HG03558 (cell line): Measurements from ENCODE around the gene LRRC38.

Experiments used
- ATAC-seq: cut with Tn5 transposase; IDR thresholded peaks from one replicate; pipeline ENCODE4 v1.9.1; 2021; ENCODE audit warnings: moderate number of reproducible peaks; ENCODE audit not compliant: unreplicated experiment; ENCODE audit errors: extremely low read depth

Gene LRRC38

GRCh38 chr1:13520985-13521384 is 7.2 kb upstream of the LRRC38 start:
- no peak for ATAC-seq

- ATAC-seq = no peak
These were observed 3.5 kb upstream of the LRRC38 start for GRCh38 chr1:13517193-13517812.

DNA sequence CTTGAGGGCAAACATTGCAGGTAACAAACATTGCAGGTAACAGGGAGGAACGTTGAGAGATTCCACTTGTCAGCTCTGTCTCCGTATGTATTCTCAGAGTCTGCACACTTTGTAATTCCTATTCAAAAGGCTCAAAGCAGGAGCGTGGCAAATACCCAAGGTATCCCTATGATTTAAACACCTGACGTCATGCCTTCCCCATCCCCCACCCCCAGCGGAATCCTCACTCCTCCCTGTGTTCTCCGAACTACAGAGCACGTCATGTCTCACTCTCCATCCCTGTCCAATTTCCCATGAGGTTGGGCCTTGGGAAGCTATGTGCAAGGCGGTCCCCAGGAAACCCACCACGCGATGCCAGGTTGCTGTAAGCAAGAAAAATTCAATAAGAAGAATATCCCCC is 2.8 kb upstream of the LRRC38 start:
- ATAC-seq = no peak

DNA sequence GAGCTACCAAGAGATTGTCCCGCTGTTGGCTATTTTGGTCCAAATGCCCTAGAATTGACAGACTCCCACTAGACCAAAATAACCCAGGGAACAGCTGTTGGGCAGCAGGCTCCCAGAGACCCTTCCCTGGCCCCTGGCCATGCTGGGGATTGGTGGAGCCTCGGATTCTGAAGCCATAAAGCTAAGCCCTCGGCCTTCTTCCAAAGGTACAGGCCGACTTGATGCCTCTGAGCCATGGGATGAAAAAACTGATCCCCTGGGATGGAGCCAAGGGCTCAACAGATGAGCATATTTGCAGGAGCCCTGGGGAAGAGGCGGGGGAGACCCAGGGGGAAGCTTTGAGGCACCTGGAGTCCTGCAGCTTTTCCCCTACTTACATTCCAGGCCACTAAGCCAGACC is 1.0 kb upstream of the LRRC38 start:
- no peak for ATAC-seq

- no peak for ATAC-seq
These were observed 524 bp downstream of the LRRC38 start for GRCh38 chr1:13513063-13513894.

GRCh38 chr1:13512472-13512871 is 1.3 kb downstream of the LRRC38 start:
- no peak for ATAC-seq

- ATAC-seq = no peak
These were observed 3.3 kb downstream of the LRRC38 start for GRCh38 chr1:13510499-13510898.

GRCh38 chr1:13507075-13507474 is 6.7 kb downstream of the LRRC38 start:
- ATAC-seq = no peak

- no peak for ATAC-seq
These were observed 8.8 kb downstream of the LRRC38 start for GRCh38 chr1:13505020-13505419.

- ATAC-seq = no peak
These were observed 13.0 kb downstream of the LRRC38 start for GRCh38 chr1:13500806-13501205.

DNA sequence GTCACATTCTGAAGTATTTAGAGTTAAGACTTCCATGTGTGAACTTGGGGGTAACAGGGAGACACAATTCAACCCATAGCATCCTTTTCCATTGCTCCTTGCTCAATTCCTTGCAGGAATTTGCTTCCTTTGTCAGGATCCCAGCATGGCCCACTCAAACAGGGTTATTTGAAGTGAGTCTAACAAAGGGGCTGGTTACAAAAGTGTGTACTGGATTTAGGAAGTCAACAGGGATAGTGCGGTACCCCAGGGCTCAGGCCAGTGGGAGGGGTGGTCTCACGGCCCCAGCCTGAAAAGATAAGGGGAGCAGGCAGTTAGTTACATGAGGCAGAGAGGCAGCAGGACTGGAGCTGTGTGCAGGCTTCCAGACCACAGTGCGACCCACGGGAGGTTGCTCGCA is 14.4 kb downstream of the LRRC38 start:
- ATAC-seq = no peak

GRCh38 chr1:13498553-13498952 is 15.2 kb downstream of the LRRC38 start:
- no peak for ATAC-seq

DNA sequence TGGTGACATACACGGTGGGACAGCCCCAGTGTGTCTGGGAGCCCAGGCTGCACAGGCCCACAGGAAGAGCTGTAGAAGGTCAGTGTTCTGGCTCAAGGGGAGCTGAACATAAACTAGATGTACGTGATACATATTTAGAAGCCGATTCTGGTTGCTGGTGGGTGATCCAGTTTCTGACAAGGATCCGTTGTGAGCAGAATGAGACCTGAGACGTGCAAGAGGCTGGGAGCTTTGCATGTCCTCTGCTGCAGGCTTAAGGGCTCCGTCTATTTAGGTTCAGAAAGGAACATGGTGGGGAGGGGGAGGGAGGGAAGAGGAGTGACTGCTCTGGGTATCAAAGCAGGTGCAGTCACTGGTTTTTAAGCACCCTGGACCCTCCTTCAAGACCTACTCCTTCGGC is 18.6 kb downstream of the LRRC38 start:
- no peak for ATAC-seq

DNA sequence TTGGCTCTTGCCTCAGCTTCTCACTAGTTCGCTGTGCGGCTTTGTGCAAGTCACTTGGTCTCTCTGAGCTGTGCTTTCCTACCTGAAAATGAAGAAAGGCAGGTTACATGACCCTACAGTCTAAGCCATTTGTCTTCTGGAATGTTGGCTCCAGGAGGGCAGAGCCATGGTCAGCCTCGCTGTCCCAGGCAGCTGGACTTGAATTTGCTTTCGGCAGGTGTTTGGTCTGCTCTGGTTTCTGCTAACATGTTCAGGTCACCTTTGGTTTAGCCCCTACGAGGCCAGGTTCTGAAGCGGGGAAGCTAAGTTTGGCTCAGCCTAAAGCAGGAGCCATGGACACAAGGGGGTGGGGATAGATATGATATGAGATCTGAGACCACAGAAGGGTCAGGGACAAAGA is 19.1 kb downstream of the LRRC38 start:
- no peak for ATAC-seq

DNA sequence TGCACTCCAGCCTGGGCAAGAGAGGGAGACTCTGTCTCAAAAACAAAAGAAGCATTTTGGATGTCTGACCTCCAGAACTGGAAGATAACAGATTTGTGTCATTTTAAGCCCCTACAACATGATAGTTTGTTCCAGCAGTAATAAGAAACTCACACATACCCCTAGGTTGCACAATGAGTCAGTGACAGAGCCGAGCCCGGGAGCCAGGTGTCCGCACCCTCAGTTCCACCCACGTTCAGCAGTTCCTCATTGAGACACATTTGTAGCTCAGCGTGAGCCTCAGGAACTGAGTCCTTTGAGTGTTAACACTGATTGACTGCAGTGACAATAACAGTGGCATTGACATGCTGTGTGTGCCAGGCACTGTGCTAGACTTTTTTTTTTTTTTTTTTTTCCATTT is 19.8 kb downstream of the LRRC38 start:
- ATAC-seq = no peak

GRCh38 chr1:13492711-13493110 is 21.1 kb downstream of the LRRC38 start:
- ATAC-seq = no peak

GRCh38 chr1:13487957-13488356 is 25.8 kb downstream of the LRRC38 start:
- no peak for ATAC-seq

DNA sequence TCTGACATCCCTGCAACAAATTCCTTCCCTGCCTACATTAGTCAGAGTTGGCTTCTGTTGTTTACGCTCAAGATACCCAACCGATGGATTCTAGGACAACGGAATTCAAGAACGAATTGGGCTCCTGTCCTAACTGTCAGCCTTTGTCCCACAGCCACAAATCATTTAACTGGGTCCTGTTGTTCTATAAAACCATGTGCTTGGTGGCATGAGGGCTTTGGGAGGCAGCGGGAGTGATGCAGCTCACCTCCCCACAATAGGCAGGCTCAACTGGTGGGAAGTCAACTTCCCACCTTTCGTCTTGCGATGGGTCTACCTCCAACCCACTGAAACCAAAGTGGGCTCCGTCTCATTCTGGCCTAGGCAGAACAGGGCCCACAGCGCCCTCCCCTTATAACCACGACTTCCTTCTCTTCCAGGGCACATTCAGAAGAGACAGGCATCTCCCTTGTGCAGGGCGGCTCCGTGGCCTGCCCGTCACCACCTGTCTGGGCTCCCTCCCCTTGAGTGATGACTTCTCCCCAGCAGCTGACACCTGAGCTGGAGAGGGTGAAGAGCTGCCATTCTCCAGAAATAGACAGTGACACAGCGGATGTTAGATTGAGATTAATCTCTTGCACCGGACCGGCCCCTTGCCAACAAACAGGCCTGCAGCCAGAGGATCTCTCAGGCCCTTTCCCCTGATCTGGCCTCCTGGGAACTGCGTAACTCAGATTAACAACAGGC is 26.5 kb downstream of the LRRC38 start:
- ATAC-seq = no peak

DNA sequence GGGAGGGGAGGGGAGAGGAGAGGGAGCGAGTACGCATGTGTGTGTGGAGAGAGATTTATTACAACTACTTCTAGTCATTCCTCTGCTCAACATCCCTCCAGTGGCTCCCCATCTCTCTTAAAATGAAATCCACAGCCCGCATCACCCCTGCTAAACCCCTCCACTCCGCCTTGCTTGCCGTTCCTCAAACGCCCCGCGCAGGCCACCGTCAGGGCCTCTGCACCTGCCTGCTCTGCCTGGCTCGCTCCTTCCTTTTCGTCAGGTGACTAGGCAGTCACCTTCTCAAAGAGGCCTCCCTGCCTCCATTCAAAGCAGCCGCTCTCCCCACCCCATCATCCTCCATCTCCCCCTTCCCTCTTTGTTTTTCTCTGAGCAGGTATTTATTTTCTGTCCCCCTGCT is 29.9 kb downstream of the LRRC38 start:
- no peak for ATAC-seq

GRCh38 chr1:13482600-13482999 is 31.2 kb downstream of the LRRC38 start:
- no peak for ATAC-seq

DNA sequence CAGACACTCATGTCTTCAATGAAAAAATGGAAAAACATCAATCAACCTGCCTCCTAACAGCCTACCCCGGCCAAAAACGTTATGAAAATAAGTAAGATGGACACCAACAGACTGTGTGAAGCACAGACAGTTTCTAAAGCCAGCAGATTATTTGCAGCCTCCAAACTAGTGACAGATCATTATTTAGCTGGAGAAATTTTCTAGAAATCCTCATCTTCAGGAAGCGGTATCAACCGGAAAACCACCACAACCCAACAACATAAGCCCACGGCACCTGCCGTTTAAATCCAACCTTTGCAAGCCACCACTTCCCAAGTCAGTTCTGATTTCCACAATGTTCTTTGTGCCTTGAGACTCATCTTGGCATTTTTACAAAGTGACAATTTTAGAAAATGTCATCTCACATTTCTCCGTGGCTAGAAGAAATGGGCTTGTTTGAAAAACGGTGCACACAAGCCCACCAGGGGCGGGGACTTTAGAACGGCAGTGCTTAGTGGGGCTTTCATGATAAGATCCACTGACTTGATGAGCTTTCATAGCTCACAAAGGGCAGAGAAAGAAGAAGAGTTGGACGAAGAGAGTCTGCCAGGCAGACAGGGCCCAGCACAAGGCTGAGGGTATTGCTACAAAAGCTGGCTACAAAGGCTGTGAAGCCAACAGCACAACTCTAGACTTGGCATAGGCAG is 34.5 kb downstream of the LRRC38 start:
- ATAC-seq = no peak
